Spleen (tissue), 11 donors: ENCODE data around the gene RYR3. TPM values are rescaled to one million over a fixed set of nuclear protein-coding genes. Genes with fewer than 3 reads are reported as not detected.

Experiments
- DNase-seq: peaks from one replicate; pipeline ENCODE4 v3.0.0-alpha.2; 2020
- H3K27ac ChIP-seq, 8 donors: fragments of 200-600 bp; sonication (generic) in 7 of 8; 1 replicate in 4 of 8; 2 replicates in 4 of 8; pipeline versions ENCODE4 v1.5.0 to v1.8.0; 2016 to 2021; ENCODE audit warnings: inconsistent platforms in 4 of 8, mild to moderate bottlenecking in 4 of 8, moderate library complexity in 1 of 8
- H3K27me3 ChIP-seq, 7 donors: fragments of 200-600 bp; sonication (generic) in 6 of 7; replicated peaks in 1 of 7; 1 replicate in 4 of 7; 2 replicates in 3 of 7; pipeline versions ENCODE4 v1.5.0 to v1.8.0; 2016 to 2021; ENCODE audit warnings: inconsistent platforms in 3 of 7, mild to moderate bottlenecking in 1 of 7
- H3K36me3 ChIP-seq, 6 donors: fragments of 200-600 bp; sonication (generic) in 5 of 6; 1 replicate in 4 of 6; 2 replicates in 2 of 6; pipeline versions ENCODE4 v1.5.0 to v1.8.0; 2016 to 2021; ENCODE audit warnings: inconsistent platforms in 2 of 6
- H3K4me1 ChIP-seq, 6 donors: fragments of 200-600 bp; sonication (generic) in 5 of 6; 1 replicate in 3 of 6; 2 replicates in 3 of 6; pipeline versions ENCODE4 v1.5.0 to v1.8.0; 2016 to 2021; ENCODE audit warnings: inconsistent platforms in 3 of 6
- H3K4me3 ChIP-seq, 8 donors: fragments of 200-600 bp; sonication (generic) in 7 of 8; 1 replicate in 4 of 8; 2 replicates in 4 of 8; pipeline versions ENCODE4 v1.5.0 to v1.8.0; 2016 to 2021; ENCODE audit warnings: inconsistent platforms in 4 of 8, mild to moderate bottlenecking in 4 of 8, moderate library complexity in 2 of 8
- H3K9me3 ChIP-seq, 8 donors: fragments of 200-600 bp; sonication (generic) in 7 of 8; 1 replicate in 4 of 8; 2 replicates in 4 of 8; pipeline versions ENCODE4 v1.5.0 to v1.8.0; 2016 to 2021; ENCODE audit warnings: inconsistent platforms in 4 of 8
- POLR2A ChIP-seq, 3 donors: fragments of 450-650 bp; IDR thresholded peaks; one replicate each; pipeline ENCODE4 v1.5.1; 2017; ENCODE audit warnings: antibody characterized with exemption in 3 of 3, mild to moderate bottlenecking in 1 of 3
- POLR2AphosphoS5 ChIP-seq, 3 donors: sonication (generic); formaldehyde crosslinking; IDR thresholded peaks; one replicate each; pipeline ENCODE4 v1.5.1; 2017; ENCODE audit warnings: antibody characterized with exemption in 3 of 3
- WGBS, 5 donors: extraction: QIAGEN DNeasy Blood & Tissue Kit in 3 of 5; methylation state at CpG; one replicate each; pipeline versions ENCODE4 v1.1.5 to v1.1.7; 2013 to 2018; 5-methylcytosine and 5-hydroxymethylcytosine counted together
- intact Hi-C: fragments of 100-400 bp; cut with DNase I; formaldehyde crosslinking; loops from one replicate; pipeline ENCODE4 v1.15.0; 2023; ENCODE audit warnings: low total_unique reads
- polyA plus RNA-seq, 3 donors: library from polyadenylated mRNA; stranded (reverse); fragments of 200-250 nt; gene quantifications; one replicate each; pipeline ENCODE4 v1.2.1, GENCODE V29; 2013
- total RNA-seq, 7 donors: library from RNA; depleted of rRNA in 3 of 7; stranded (reverse); fragments of >200 nt in 3 of 7; fragmentation: NEBNext Ultra II Directional in 4 of 7; extraction: Animal tissue kit (Norgen Biotek cat#: 25700) in 4 of 7; gene quantifications; one replicate each; pipeline versions ENCODE4 v1.1.0 to v1.2.1, GENCODE V29; 2016 to 2021
- TF ChIP-seq, protein P1 (sequence below), 11 experiments: fragments of 200-600 bp in 7 of 11; fragments of 450-650 bp in 4 of 11; sonication (generic) in 4 of 11; IDR thresholded peaks in 8 of 11; conservative IDR thresholded peaks in 3 of 11; 1 replicate in 7 of 11; 2 replicates in 4 of 11; pipeline versions ENCODE4 v1.4.0 to v1.8.0; 2016 to 2021; ENCODE audit warnings: antibody characterized with exemption in 11 of 11, inconsistent platforms in 4 of 11, mild to moderate bottlenecking in 1 of 11
- donor health status: healthy with polysubstance abuse.
- donor health status: DM: no; HTN: no; CAD: no; lungs with moderate emphysema.
- donor health status: DM: no; HTN: no; CAD: no.
- donor health status: Bipolar disorder and iron deficiency.
- donor health status: healthy.
- donor health status: DM: no; HTN: no; CAD: no.
- donor health status: DM: yes; HTN: yes; CAD: no.

Gene RYR3
- total and polyA plus RNA-seq, 10 donors, result 0.11 to 5.9 (median 1.3) TPM

DNA sequence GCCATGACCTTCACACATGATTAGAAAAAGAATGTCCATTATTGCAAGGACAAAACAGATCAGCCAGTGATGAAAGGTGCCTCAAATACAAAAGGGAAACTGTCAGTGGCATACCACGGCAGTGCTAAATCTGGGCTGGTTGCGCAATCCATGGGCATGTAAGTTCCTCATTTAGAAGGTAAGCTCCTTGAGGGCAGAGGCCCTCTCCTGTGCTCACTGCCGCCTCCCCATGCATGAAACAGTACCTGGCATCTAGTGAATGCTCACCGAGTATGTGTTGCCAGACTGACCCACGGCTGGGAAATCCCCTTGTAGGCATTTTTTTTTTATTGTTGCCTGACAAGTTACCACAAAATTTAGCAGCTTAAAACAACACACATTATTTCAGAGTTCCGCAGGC, 345.4 kb downstream of the RYR3 start:
- 63 to 81% (median 70%) methylated on average over 5 to 6 of the region's 6 CpGs for WGBS, 5 donors
- H3K27ac ChIP-seq, result no peak overlapping the region
- intact Hi-C loops, result no loop called here
- no peak overlapping the region for H3K4me3 ChIP-seq
- H3K9me3 ChIP-seq, result peaks cover 0 to 6% (median 0%) of the 10 kb centered on the region in 8 donors
- H3K4me1 ChIP-seq, result no peaks in the 10 kb centered on the region
- no peak for DNase-seq
- no peak for TF ChIP-seq POLR2AphosphoS5 (IDR thresholded peaks at IDR 0.05)
- peaks cover 0 to 3% (median 0%) of the 10 kb centered on the region in 7 donors for H3K27me3 ChIP-seq
- no peaks in the 10 kb centered on the region for H3K36me3 ChIP-seq

DNA sequence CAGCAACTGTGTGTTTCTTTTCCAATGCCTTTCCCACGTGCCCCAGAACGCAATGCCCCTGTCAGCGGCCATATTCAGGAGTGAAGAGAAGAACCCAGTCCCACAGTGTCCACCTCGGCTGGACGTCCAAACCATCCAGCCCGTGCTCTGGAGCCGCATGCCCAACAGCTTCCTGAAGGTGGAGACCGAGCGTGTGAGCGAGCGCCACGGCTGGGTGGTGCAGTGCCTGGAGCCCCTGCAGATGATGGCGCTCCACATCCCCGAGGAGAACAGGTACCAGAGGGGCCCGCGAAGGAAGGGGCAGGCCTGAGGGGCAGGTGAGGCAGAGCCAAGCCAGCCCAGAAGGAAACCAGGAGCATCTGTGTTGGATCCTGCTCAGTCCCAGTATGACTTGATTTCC, 349.4 kb downstream of the RYR3 start:
- 90 to 91% (median 90%) methylated on average over 16 of the region's 16 CpGs for WGBS, 5 donors
- H3K4me3 ChIP-seq, result no peak overlapping the region
- no peaks in the 10 kb centered on the region for H3K4me1 ChIP-seq
- intact Hi-C loops, result no loop called here
- no peaks in the 10 kb centered on the region for H3K27me3 ChIP-seq
- no peak overlapping the region for H3K27ac ChIP-seq
- peaks cover 0 to 6% (median 0%) of the 10 kb centered on the region in 8 donors for H3K9me3 ChIP-seq
- H3K36me3 ChIP-seq, result no peaks in the 10 kb centered on the region
- DNase-seq, result no peak
- no peak for TF ChIP-seq POLR2A (IDR thresholded peaks at IDR 0.05)
- TF ChIP-seq, protein P1, sequence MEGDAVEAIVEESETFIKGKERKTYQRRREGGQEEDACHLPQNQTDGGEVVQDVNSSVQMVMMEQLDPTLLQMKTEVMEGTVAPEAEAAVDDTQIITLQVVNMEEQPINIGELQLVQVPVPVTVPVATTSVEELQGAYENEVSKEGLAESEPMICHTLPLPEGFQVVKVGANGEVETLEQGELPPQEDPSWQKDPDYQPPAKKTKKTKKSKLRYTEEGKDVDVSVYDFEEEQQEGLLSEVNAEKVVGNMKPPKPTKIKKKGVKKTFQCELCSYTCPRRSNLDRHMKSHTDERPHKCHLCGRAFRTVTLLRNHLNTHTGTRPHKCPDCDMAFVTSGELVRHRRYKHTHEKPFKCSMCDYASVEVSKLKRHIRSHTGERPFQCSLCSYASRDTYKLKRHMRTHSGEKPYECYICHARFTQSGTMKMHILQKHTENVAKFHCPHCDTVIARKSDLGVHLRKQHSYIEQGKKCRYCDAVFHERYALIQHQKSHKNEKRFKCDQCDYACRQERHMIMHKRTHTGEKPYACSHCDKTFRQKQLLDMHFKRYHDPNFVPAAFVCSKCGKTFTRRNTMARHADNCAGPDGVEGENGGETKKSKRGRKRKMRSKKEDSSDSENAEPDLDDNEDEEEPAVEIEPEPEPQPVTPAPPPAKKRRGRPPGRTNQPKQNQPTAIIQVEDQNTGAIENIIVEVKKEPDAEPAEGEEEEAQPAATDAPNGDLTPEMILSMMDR (IDR thresholded peaks at IDR 0.05 in 8 of 11, conservative IDR thresholded peaks at IDR 0.05 in 3 of 11), result no peak
- no peak for TF ChIP-seq POLR2AphosphoS5 (IDR thresholded peaks at IDR 0.05)

DNA sequence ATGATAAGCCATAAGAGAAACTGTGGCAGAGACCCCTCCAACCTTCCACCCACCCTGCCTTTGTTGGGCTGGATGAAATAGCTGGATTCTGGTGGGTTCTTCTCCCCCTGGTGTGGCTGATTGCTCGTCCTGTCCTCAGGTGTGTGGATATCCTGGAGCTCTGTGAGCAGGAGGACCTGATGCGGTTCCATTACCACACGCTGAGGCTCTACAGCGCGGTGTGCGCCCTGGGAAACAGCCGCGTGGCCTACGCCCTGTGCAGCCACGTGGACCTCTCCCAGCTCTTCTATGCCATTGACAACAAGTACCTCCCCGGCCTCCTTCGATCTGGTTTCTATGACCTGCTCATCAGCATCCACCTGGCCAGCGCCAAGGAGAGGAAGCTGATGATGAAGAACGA, 351.2 kb downstream of the RYR3 start:
- intact Hi-C loops, result no loop called here
- WGBS, 5 donors, result 90 to 94% (median 92%) methylated on average over 10 to 14 of the region's 14 CpGs
- H3K4me1 ChIP-seq, result no peaks in the 10 kb centered on the region
- H3K27ac ChIP-seq, result no peak overlapping the region
- no peak overlapping the region for H3K4me3 ChIP-seq
- H3K27me3 ChIP-seq, result no peaks in the 10 kb centered on the region
- H3K9me3 ChIP-seq, result no peaks in the 10 kb centered on the region
- no peak for DNase-seq
- TF ChIP-seq, protein P1 (IDR thresholded peaks at IDR 0.05 in 8 of 11, conservative IDR thresholded peaks at IDR 0.05 in 3 of 11), result no peak
- TF ChIP-seq POLR2A (IDR thresholded peaks at IDR 0.05), result no peak
- TF ChIP-seq POLR2AphosphoS5 (IDR thresholded peaks at IDR 0.05), result no peak
- no peaks in the 10 kb centered on the region for H3K36me3 ChIP-seq

DNA sequence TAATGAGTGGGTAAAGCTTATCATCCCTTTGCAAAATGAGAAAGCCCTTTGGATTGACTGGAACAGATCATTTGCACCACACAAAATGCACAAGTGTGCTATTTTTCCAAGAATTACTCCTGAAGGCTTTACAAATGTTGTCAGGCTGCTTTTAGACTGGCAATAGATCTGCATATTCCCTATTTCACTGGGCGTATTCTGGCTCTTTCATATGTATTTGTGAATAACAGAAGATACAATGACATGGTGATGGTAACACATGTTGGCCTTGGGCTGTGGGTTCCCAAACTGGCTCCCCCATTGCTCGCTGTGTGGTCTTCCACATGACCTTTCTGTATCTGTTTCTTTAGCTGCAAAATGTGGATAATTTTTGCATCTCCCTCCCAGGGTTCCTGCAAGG, 354.2 kb downstream of the RYR3 start:
- H3K4me3 ChIP-seq, result no peak overlapping the region
- no peaks in the 10 kb centered on the region for H3K9me3 ChIP-seq
- H3K27me3 ChIP-seq, result no peaks in the 10 kb centered on the region
- H3K27ac ChIP-seq, result no peak overlapping the region
- DNase-seq, result no peak
- 88 to 96% (median 90%) methylated on average over 2 of the region's 2 CpGs for WGBS, 5 donors
- no peaks in the 10 kb centered on the region for H3K36me3 ChIP-seq
- TF ChIP-seq, protein P1 (IDR thresholded peaks at IDR 0.05 in 8 of 11, conservative IDR thresholded peaks at IDR 0.05 in 3 of 11), result no peak
- TF ChIP-seq POLR2AphosphoS5 (IDR thresholded peaks at IDR 0.05), result no peak
- TF ChIP-seq POLR2A (IDR thresholded peaks at IDR 0.05), result no peak
- no peaks in the 10 kb centered on the region for H3K4me1 ChIP-seq
- intact Hi-C loops, result no loop called here

DNA sequence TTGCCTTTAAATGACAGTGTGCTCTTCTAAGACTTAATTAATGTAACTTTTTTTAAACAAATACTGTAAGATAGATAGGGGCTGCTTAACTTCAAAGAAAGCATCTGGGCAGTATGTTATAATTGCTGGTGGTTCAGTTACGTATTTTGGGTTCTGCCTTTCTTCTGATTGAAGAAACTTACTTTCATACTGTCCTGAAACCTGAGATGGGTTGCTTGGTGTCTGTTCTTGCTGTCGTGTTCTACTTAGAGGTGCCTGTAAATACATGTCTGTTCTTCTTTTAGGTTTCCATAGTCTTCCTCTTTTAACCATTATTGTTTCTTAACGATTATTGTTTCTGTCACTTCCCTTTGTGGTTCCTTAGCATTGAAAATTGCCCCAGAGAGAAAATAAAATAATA, 359.8 kb downstream of the RYR3 start:
- H3K36me3 ChIP-seq, result no peaks in the 10 kb centered on the region
- no peaks in the 10 kb centered on the region for H3K4me1 ChIP-seq
- no peak overlapping the region for H3K4me3 ChIP-seq
- no peaks in the 10 kb centered on the region for H3K9me3 ChIP-seq
- no peak for DNase-seq
- intact Hi-C loops, result no loop called here
- no peak overlapping the region for H3K27ac ChIP-seq
- H3K27me3 ChIP-seq, result peaks cover 0 to 14% (median 0%) of the 10 kb centered on the region in 7 donors
- TF ChIP-seq POLR2AphosphoS5 (IDR thresholded peaks at IDR 0.05) (no peak), POLR2A (IDR thresholded peaks at IDR 0.05) (no peak)
- TF ChIP-seq, protein P1 (IDR thresholded peaks at IDR 0.05 in 8 of 11, conservative IDR thresholded peaks at IDR 0.05 in 3 of 11), result no peak
- WGBS, 5 donors, result 49 to 66% (median 52%) methylated on average over 3 of the region's 3 CpGs
